Measurements from ENCODE around the gene PFDN2.

The PFDN2 gene

GRCh38 chr1:161098210-161099068 lies 19.4 kb downstream of the PFDN2 start, which contains the start of gene KLHDC9:
TSS of gene KLHDC9 (plus strand) at chr1:161098361. CDS start at chr1:161098536, 175 bp downstream.
- peak; percentile 97 for DNase-seq

- DNase-seq = no peak
Measured at GRCh38 chr1:161096530-161096929, 21.3 kb downstream of the PFDN2 start.

GRCh38 chr1:161096015-161096414 lies 21.8 kb downstream of the PFDN2 start:
- DNase-seq = peak; percentile 40

- no peak for DNase-seq
Measured at GRCh38 chr1:161095230-161095629, 22.6 kb downstream of the PFDN2 start.

- DNase-seq = no peak
Measured at GRCh38 chr1:161094481-161094880, 23.4 kb downstream of the PFDN2 start.

GRCh38 chr1:161092621-161093028 lies 25.2 kb downstream of the PFDN2 start:
- no peak for DNase-seq

GRCh38 chr1:161091796-161092507 lies 25.9 kb downstream of the PFDN2 start:
- DNase-seq = no peak

GRCh38 chr1:161091093-161091492 lies 26.7 kb downstream of the PFDN2 start:
- DNase-seq = no peak

- DNase-seq = no peak
Measured at GRCh38 chr1:161090617-161091016, 27.2 kb downstream of the PFDN2 start.

GRCh38 chr1:161089938-161090337 lies 27.9 kb downstream of the PFDN2 start:
- DNase-seq = no peak

- DNase-seq = no peak
Measured at GRCh38 chr1:161089251-161089924, 28.4 kb downstream of the PFDN2 start, which contains the start of gene NECTIN4. TSS of gene NECTIN4 (minus strand) at chr1:161089558. CDS start at chr1:161089296, 262 bp downstream.

GRCh38 chr1:161088587-161089110 lies 29.2 kb downstream of the PFDN2 start:
- no peak for DNase-seq

GRCh38 chr1:161086457-161086856 lies 31.4 kb downstream of the PFDN2 start:
- no peak for DNase-seq

GRCh38 chr1:161085165-161085564 lies 32.7 kb downstream of the PFDN2 start:
- DNase-seq = no peak

- no peak for DNase-seq
Measured at GRCh38 chr1:161084597-161084988, 33.2 kb downstream of the PFDN2 start.

GRCh38 chr1:161083748-161084596 lies 33.9 kb downstream of the PFDN2 start:
- DNase-seq = no peak

GRCh38 chr1:161082996-161083747 lies 34.7 kb downstream of the PFDN2 start:
- DNase-seq = no peak

GRCh38 chr1:161082483-161082882 lies 35.4 kb downstream of the PFDN2 start:
- DNase-seq = no peak

- no peak for DNase-seq
Measured at GRCh38 chr1:161081519-161081918, 36.3 kb downstream of the PFDN2 start.

- DNase-seq = no peak
Measured at GRCh38 chr1:161080441-161081405, 37.1 kb downstream of the PFDN2 start.

All from RPMI8226 (cell line).